ENCODE data around the gene VAX1.

Gene VAX1

DNA sequence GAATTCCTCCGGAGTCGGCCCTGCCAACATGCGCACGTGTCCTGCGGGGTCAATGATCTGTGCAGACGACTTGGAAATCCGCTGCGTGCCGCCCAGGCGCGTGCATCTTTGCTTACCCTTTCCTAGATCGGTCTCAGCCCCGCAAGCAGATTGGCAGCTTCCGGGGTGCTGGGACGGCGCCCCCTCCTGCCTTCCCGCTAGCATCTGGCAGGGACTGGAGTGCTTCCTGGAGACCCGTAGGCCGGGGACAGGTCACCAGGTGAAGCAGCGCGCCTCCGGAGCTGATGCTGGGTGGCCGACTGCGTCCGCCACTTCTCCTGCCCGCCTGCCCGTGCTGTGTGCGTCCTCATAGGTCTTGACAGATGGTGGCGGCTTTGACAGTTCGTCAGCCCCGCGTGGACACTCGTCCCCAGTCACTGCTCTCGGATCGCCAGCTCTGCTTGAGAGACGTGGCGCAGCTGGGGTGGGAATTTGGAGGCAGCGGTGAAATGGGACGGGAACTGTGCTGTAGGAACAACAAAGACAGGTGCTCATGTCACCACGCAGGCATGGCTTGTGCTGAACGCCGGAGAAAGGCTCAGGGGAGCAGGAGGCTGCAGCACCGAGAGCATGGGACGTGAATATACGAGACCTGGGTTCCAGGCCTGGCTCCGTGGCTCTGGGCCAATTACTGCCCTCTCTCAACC lies 37.3 kb upstream of the VAX1 start:
- Histone ChIP-seq H3K27me3 (ENCODE audit: control insufficient read depth, low read length) (peaks cover 11% of the 10 kb centered on the region), H3K4me3 (ENCODE audit: low read length) (peak overlapping the region; percentile 73)
- no peak for TF ChIP-seq EZH2phosphoT487 (IDR thresholded peaks at IDR 0.05; ENCODE audit: borderline replicate concordance, low read length)
- TF ChIP-seq, protein P1, sequence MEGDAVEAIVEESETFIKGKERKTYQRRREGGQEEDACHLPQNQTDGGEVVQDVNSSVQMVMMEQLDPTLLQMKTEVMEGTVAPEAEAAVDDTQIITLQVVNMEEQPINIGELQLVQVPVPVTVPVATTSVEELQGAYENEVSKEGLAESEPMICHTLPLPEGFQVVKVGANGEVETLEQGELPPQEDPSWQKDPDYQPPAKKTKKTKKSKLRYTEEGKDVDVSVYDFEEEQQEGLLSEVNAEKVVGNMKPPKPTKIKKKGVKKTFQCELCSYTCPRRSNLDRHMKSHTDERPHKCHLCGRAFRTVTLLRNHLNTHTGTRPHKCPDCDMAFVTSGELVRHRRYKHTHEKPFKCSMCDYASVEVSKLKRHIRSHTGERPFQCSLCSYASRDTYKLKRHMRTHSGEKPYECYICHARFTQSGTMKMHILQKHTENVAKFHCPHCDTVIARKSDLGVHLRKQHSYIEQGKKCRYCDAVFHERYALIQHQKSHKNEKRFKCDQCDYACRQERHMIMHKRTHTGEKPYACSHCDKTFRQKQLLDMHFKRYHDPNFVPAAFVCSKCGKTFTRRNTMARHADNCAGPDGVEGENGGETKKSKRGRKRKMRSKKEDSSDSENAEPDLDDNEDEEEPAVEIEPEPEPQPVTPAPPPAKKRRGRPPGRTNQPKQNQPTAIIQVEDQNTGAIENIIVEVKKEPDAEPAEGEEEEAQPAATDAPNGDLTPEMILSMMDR (IDR thresholded peaks at IDR 0.05; ENCODE audit: low read depth, low read length, poor library complexity, severe bottlenecking) = peak; percentile 49

DNA sequence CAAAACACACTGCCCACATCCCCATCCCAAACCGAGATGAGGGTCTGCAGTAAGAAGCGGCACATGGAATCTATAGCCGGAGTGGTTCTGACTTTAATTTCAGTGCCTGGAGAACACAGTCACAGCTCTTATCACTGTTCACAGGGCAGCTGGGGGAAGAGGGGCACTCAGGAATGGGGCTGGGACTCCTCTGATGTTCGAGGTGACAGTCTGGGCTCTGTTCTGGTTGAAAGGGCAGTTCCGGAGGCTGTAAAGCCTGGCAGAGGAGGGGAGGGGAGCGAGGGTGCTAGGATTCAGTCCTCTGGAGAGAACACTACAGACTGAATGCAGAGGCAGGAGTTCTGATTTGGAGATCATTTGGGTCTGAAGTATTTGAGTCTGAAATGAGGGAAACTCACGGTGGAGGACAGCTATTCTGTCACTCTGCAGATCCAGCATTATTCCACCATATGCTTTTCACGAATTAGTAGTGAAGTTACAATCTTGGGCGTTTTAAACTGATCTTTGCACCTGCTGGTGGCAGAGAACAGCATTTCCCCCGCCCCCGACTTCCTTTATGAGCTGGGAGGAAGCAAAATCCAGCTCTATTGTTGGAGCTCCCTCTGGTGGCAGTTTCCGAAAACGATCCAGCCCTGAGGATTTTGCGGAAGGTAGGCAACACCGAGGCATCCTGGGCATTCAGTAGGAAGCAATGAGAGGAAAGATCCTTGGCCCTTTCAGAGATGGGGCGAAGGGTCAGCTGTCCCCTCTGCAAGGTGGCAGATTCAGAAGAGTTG lies 36.6 kb upstream of the VAX1 start:
- Histone ChIP-seq H3K27me3 (ENCODE audit: control insufficient read depth, low read length) (peaks cover 14% of the 10 kb centered on the region), H3K4me3 (ENCODE audit: low read length) (peak overlapping the region; percentile 73), H3K9me3 (ENCODE audit: control insufficient read depth, insufficient read depth, low read length) (no peaks in the 10 kb centered on the region)

More for the DNA sequence above, 37.3 kb upstream of the VAX1 start:
- Histone ChIP-seq H3K36me3 (ENCODE audit: control insufficient read depth, low read length) (no peaks in the 10 kb centered on the region), H3K4me2 (ENCODE audit: low read length) (peak overlapping the region; percentile 85), H3K79me2 (ENCODE audit: control insufficient read depth, low read length) (no peaks in the 10 kb centered on the region), H4K20me1 (ENCODE audit: control insufficient read depth, insufficient read depth, low read depth, low read length) (no peaks in the 10 kb centered on the region), H3K9me3 (ENCODE audit: control insufficient read depth, insufficient read depth, low read length) (no peaks in the 10 kb centered on the region), H3F3A (ENCODE audit: control insufficient read depth, insufficient read depth) (no peaks in the 10 kb centered on the region), H3K27ac (ENCODE audit: low read depth, low read length) (no peak overlapping the region), H3K4me1 (ENCODE audit: control insufficient read depth, low read length) (peaks cover 17% of the 10 kb centered on the region), H3K9me2 (replicated peaks; ENCODE audit: control insufficient read depth, low read length) (no peaks in the 10 kb centered on the region)

DNA sequence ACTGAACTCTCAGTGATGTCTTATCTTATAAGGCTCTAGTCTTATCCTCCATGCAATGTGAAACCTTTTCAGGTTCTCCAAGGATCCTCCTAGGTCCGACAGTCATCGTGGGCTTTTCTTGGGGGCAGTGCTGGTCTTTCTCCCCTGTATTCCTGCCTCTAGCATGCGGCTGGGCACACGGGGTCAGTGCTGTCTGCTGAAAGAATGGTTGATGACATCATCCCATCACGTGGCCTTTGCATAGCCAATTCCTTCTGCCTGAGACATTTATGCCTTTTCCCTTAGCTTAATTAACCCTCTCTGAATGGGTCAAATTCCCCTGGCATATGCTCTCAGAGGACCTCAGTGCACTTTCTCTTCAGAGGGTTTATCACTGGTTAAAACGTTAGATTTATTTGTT lies 32.2 kb upstream of the VAX1 start:
- H3K27me3 ChIP-seq (ENCODE audit: control insufficient read depth, low read length) = peaks cover 21% of the 10 kb centered on the region

More for the DNA sequence above, 36.6 kb upstream of the VAX1 start:
- no peak overlapping the region for H3K27ac ChIP-seq (ENCODE audit: low read depth, low read length)
- TF ChIP-seq EZH2phosphoT487 (IDR thresholded peaks at IDR 0.05; ENCODE audit: borderline replicate concordance, low read length) = no peak
- TF ChIP-seq, protein P1 (IDR thresholded peaks at IDR 0.05; ENCODE audit: low read depth, low read length, poor library complexity, severe bottlenecking) = peak; percentile 91
- H3F3A ChIP-seq (ENCODE audit: control insufficient read depth, insufficient read depth) = no peaks in the 10 kb centered on the region
- no peaks in the 10 kb centered on the region for H4K20me1 ChIP-seq (ENCODE audit: control insufficient read depth, insufficient read depth, low read depth, low read length)
- no peaks in the 10 kb centered on the region for H3K36me3 ChIP-seq (ENCODE audit: control insufficient read depth, low read length)
- peaks cover 17% of the 10 kb centered on the region for H3K4me1 ChIP-seq (ENCODE audit: control insufficient read depth, low read length)
- H3K4me2 ChIP-seq (ENCODE audit: low read length) = peak overlapping the region; percentile 85
- H3K9me2 ChIP-seq (replicated peaks; ENCODE audit: control insufficient read depth, low read length) = no peaks in the 10 kb centered on the region
- H3K79me2 ChIP-seq (ENCODE audit: control insufficient read depth, low read length) = no peaks in the 10 kb centered on the region

More for the DNA sequence above, 32.2 kb upstream of the VAX1 start:
- TF ChIP-seq, protein P1 (IDR thresholded peaks at IDR 0.05; ENCODE audit: low read depth, low read length, poor library complexity, severe bottlenecking) = no peak
- no peak for TF ChIP-seq EZH2phosphoT487 (IDR thresholded peaks at IDR 0.05; ENCODE audit: borderline replicate concordance, low read length)
- Histone ChIP-seq H3K4me2 (ENCODE audit: low read length) (no peak overlapping the region), H3K9me3 (ENCODE audit: control insufficient read depth, insufficient read depth, low read length) (no peaks in the 10 kb centered on the region), H3K79me2 (ENCODE audit: control insufficient read depth, low read length) (no peaks in the 10 kb centered on the region), H3K9me2 (replicated peaks; ENCODE audit: control insufficient read depth, low read length) (no peaks in the 10 kb centered on the region), H3K4me1 (ENCODE audit: control insufficient read depth, low read length) (peaks cover 11% of the 10 kb centered on the region), H3K4me3 (ENCODE audit: low read length) (no peak overlapping the region), H4K20me1 (ENCODE audit: control insufficient read depth, insufficient read depth, low read depth, low read length) (no peaks in the 10 kb centered on the region), H3F3A (ENCODE audit: control insufficient read depth, insufficient read depth) (no peaks in the 10 kb centered on the region), H3K27ac (ENCODE audit: low read depth, low read length) (no peak overlapping the region), H3K36me3 (ENCODE audit: control insufficient read depth, low read length) (no peaks in the 10 kb centered on the region)

Data from DOHH2 (cell line).